ENCODE results near the gene METRNL. TPM values are rescaled to one million over a fixed set of nuclear protein-coding genes. Genes with fewer than 3 reads are reported as not detected.

The METRNL gene
- total RNA-seq, 1 donor from 2014 or later, result 76.2 TPM

DNA sequence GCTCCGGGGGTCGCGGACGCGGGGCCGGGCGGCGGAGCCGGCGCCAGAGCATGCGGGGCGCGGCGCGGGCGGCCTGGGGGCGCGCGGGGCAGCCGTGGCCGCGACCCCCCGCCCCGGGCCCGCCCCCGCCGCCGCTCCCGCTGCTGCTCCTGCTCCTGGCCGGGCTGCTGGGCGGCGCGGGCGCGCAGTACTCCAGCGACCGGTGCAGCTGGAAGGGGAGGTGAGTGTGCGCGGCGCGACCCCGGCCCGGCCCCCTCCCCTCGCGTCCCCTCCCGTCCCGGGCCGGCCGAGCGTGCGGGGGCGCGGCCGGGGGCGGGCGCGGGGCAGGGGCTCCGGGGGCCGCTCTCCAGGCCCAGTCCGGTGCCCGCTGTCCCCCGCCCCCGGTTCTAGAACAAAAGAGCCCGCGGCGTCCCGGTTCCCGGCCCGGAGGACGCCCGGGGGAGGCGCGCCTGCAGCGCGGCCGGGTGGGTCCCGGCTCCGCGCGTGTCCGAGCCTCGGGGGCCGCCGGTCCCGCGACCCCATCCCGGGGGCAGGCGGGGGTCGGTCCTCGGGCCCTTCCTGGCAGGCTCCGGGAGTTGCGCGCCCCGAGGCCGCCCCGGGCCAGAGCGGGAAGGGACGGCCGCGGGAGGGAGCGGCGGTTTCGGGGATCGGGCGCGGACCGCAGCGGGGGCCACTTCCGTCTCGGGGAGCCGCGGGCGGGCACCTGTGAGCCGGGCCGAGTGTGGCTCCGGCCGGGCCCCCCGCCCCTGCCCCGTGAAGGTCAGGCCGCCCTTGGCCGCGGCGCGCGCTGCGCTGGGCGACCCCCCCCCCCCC, 563 bp downstream of the METRNL start:
- no peak for DNase-seq (ENCODE audit: extremely low spot score, unreplicated experiment)
- Mint-ChIP-seq H3K36me3 (peaks cover 15% of the 10 kb centered on the region), H3K9me3 (no peaks in the 10 kb centered on the region), H3K27ac (no peak overlapping the region), H3K4me1 (ENCODE audit: unreplicated experiment) (peaks cover 28% of the 10 kb centered on the region), H3K4me3 (no peak overlapping the region), H3K27me3 (peaks cover 35% of the 10 kb centered on the region)
- TF ChIP-seq, protein P1, sequence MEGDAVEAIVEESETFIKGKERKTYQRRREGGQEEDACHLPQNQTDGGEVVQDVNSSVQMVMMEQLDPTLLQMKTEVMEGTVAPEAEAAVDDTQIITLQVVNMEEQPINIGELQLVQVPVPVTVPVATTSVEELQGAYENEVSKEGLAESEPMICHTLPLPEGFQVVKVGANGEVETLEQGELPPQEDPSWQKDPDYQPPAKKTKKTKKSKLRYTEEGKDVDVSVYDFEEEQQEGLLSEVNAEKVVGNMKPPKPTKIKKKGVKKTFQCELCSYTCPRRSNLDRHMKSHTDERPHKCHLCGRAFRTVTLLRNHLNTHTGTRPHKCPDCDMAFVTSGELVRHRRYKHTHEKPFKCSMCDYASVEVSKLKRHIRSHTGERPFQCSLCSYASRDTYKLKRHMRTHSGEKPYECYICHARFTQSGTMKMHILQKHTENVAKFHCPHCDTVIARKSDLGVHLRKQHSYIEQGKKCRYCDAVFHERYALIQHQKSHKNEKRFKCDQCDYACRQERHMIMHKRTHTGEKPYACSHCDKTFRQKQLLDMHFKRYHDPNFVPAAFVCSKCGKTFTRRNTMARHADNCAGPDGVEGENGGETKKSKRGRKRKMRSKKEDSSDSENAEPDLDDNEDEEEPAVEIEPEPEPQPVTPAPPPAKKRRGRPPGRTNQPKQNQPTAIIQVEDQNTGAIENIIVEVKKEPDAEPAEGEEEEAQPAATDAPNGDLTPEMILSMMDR (conservative IDR thresholded peaks at IDR 0.05), result no peak

DNA sequence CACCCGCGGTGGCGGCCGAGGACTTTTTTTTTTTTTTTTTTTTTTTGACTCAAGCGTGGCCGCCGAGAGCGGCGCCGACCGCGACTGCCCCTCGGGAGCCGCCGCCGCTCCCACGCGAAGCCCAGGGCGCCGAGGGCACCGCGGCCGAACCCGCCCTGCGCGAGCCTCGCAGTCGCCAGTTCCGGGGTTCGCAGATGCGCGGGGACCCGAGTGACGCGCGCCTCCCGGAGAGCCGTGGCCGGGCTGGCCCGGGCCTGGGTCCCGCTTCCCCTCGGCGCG, 1.1 kb downstream of the METRNL start:
- Mint-ChIP-seq H3K36me3 (peaks cover 15% of the 10 kb centered on the region), H3K4me1 (ENCODE audit: unreplicated experiment) (peaks cover 28% of the 10 kb centered on the region), H3K27ac (no peak overlapping the region), H3K4me3 (no peak overlapping the region), H3K27me3 (peaks cover 32% of the 10 kb centered on the region), H3K9me3 (no peaks in the 10 kb centered on the region)
- TF ChIP-seq, protein P1 (conservative IDR thresholded peaks at IDR 0.05), result no peak
- no peak for DNase-seq (ENCODE audit: extremely low spot score, unreplicated experiment)

DNA sequence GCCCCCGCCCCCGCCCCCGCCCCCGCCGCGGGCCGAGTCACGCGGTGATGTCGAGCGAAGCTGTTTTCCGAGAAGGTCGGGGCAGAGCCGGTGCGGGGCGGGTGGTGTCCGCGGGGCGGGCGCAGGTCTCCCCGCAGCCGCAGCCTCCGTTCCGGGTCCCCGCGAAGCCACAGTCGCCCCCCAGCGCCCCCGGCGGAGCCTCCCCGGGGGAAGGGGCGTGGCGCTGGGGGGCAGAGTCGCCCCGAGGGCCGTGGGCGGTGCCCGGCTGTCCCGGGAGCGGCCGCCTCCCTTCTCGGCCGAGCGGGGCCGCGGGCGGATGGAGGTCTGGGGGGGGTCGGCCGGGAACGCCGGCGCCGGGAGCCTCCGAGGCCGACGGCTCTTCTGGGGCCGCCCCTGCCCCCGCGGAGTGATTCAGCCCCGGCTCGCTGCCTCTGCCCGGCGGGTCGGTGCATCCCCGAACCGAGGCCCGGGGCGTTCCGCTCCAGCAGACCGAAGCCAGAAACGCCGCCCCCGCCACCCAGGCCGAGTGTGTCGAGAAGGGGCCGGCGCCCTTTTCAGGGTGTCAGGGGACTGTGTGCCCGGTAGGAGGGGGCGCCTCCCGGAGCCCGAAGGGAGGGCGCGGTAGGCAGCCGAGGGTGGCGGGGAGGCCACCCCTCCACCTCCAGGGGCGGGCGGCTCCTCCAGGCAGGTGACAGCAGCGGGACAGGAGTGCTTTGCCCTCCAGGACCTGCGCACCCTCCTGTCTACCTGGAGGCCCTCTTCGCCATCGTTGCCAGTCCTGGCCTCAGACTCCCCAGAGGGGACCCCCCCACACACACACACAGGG, 1.7 kb downstream of the METRNL start:
- Mint-ChIP-seq H3K9me3 (no peaks in the 10 kb centered on the region), H3K4me3 (peak overlapping the region; percentile 89), H3K4me1 (ENCODE audit: unreplicated experiment) (peaks cover 32% of the 10 kb centered on the region), H3K27me3 (peaks cover 31% of the 10 kb centered on the region), H3K36me3 (peaks cover 16% of the 10 kb centered on the region), H3K27ac (peak overlapping the region; percentile 97)
- TF ChIP-seq, protein P1 (conservative IDR thresholded peaks at IDR 0.05), result no peak
- no peak for DNase-seq (ENCODE audit: extremely low spot score, unreplicated experiment)

DNA sequence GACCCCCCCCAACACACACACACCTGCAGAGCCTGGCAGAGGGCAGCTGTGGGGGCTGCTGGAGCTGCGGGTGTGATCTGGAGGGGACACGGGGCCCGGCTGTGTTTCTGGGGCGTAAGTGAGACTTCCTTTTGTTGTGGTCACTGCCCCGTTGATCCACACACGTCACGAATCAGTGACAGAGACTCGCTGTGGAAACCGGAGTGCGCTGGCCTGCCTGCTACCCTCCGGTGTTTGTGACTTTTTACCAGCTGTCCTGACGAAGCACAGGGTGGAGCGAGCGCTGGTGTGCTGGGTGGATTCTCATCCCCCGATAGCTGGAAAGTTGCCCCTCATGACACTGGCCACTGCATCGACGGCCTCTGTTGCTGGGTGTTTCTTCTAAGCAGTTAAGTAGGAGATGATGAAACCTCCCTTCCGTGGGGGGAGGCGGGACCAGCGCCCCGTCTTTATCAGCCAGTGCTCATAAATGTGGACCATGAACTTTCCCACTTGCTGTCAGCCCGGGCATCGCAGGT, 2.3 kb downstream of the METRNL start:
- Mint-ChIP-seq H3K27me3 (peaks cover 26% of the 10 kb centered on the region), H3K9me3 (no peaks in the 10 kb centered on the region), H3K4me1 (ENCODE audit: unreplicated experiment) (peaks cover 39% of the 10 kb centered on the region), H3K27ac (peak overlapping the region; percentile 97), H3K36me3 (peaks cover 22% of the 10 kb centered on the region), H3K4me3 (peak overlapping the region; percentile 89)
- DNase-seq (ENCODE audit: extremely low spot score, unreplicated experiment), result no peak
- TF ChIP-seq, protein P1 (conservative IDR thresholded peaks at IDR 0.05), result no peak

DNA sequence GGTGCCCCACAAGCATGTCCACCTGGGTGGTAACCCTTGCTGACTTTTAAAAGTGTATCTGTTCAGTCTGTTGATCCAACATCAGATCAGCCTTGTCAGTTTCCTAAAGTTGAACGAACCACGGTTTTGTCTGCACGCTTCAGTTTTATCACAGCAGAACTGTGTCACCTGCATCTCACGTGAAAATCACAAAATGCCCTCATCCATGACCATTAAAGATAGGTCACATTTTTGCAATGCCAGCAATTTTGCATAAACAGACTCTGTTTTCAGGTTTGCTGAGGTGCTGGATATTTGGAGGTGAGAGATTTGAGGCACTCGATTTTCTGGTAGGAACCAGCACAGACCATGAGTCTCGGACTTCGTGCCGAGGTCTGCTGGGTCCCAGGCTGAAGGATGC, 3.0 kb downstream of the METRNL start:
- TF ChIP-seq, protein P1 (conservative IDR thresholded peaks at IDR 0.05), result no peak
- H3K27ac Mint-ChIP-seq, result peak overlapping the region; percentile 97
- peaks cover 22% of the 10 kb centered on the region for H3K36me3 Mint-ChIP-seq
- no peaks in the 10 kb centered on the region for H3K9me3 Mint-ChIP-seq
- no peak for DNase-seq (ENCODE audit: extremely low spot score, unreplicated experiment)
- peaks cover 21% of the 10 kb centered on the region for H3K27me3 Mint-ChIP-seq
- H3K4me1 Mint-ChIP-seq (ENCODE audit: unreplicated experiment), result peaks cover 40% of the 10 kb centered on the region
- H3K4me3 Mint-ChIP-seq, result peak overlapping the region; percentile 89
